Brain microvascular endothelial cell (primary cell): ENCODE data around the gene C6orf15.
A peak's percentile ranks its signal among the peaks of the same experiment; 100 is the strongest.

Experiments
- DNase-seq: peaks from one replicate; pipeline ENCODE4 v3.0.0-alpha.2; 2020
- H3K27ac ChIP-seq: fragments of 250-450 bp; sonication (Bioruptor Pico); 2 replicates; pipeline ENCODE4 v1.5.1; 2020; ENCODE audit warnings: mild to moderate bottlenecking, moderate library complexity
- H3K27me3 ChIP-seq: fragments of 250-450 bp; sonication (Bioruptor Pico); replicated peaks from 2 replicates; pipeline ENCODE4 v1.5.1; 2020; ENCODE audit warnings: mild to moderate bottlenecking
- H3K36me3 ChIP-seq: fragments of 250-450 bp; sonication (Bioruptor Pico); replicated peaks from 2 replicates; pipeline ENCODE4 v1.5.1; 2020; ENCODE audit warnings: mild to moderate bottlenecking
- H3K4me3 ChIP-seq: 2 replicates; pipeline ENCODE4 v1.5.1; 2011; ENCODE audit warnings: low read depth, mild to moderate bottlenecking, control low read depth, low read length, moderate library complexity
- in situ Hi-C: cut with HindIII; loops from 2 replicates; pipeline ENCODE4 v1.10.0; 2017; ENCODE audit warnings: low sequenced_read_pairs, low pct_ligation_motif_present
- TF ChIP-seq, protein P1 (sequence below): IDR thresholded peaks from 2 replicates; pipeline ENCODE4 v1.5.1; 2011; ENCODE audit warnings: low read depth, mild to moderate bottlenecking, moderate library complexity, low read length, control low read depth, inconsistent platforms; ENCODE audit errors: missing control alignments

The C6orf15 gene

DNA sequence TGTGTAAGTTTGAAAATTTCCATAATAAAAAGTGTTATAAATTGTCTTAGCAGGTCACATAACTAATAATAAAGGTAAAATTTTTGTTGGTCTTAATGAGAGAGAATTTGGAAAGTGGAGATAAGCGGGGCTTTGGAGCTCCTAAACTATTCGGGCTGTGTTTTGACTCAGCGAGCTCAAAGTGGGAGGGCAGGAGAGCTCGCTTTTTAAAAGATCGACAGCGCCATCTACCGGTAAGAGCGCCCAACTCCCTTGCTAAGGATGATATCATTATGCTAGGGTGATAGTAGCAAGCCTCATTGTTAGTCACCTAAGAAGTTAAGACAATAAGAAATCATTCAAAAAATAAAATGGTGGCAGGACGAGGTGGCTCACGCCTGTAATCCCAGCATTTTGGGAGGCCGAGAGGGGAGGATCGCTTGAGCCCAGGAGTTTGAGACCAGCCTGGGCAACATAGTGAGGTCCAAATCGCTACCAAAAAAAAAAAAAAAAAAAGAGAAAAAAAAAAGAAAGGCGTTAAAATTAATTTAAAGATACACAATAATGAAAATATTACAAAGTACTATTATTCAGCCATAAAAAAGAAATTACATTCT is 24.8 kb downstream of the C6orf15 start:
- Histone ChIP-seq H3K4me3 (peak overlapping the region; percentile 20), H3K27ac (peak overlapping the region; percentile 76), H3K36me3 (no peaks in the 10 kb centered on the region), H3K27me3 (no peaks in the 10 kb centered on the region)
- peak; percentile 93 for DNase-seq
- in situ Hi-C loops, result no loop called here
- TF ChIP-seq, protein P1, sequence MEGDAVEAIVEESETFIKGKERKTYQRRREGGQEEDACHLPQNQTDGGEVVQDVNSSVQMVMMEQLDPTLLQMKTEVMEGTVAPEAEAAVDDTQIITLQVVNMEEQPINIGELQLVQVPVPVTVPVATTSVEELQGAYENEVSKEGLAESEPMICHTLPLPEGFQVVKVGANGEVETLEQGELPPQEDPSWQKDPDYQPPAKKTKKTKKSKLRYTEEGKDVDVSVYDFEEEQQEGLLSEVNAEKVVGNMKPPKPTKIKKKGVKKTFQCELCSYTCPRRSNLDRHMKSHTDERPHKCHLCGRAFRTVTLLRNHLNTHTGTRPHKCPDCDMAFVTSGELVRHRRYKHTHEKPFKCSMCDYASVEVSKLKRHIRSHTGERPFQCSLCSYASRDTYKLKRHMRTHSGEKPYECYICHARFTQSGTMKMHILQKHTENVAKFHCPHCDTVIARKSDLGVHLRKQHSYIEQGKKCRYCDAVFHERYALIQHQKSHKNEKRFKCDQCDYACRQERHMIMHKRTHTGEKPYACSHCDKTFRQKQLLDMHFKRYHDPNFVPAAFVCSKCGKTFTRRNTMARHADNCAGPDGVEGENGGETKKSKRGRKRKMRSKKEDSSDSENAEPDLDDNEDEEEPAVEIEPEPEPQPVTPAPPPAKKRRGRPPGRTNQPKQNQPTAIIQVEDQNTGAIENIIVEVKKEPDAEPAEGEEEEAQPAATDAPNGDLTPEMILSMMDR, result peak; percentile 80

DNA sequence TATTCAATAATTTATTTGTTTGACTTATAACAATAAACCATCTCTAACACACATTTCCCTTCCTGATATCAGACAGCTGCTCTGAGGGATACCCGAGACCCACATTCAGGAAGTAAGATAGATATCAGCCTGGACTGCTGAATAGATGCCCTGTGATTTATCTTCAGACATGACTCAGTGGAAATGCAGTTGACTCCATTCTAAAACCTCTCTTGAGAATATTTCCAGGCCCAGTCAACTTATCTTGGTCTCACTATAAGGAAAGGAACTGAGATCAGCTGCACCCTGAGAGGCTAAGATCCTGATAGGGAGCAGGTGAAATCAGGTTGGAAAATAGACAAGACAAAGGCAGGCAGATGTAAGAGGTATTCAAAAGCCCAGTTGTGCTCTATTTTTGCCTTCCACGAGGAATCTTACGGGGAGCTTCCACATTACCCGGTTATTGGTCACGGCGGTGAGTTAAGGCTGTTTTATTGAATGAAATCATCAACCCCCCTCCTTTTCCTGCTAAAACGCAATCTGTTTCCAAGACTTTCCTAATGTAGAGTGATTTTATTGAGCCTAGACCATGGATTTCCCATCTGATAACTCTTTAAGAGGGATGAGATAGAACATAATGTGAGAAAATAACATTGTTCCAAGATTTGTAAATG is 25.5 kb downstream of the C6orf15 start:
- no peaks in the 10 kb centered on the region for H3K27me3 ChIP-seq
- peak overlapping the region; percentile 76 for H3K27ac ChIP-seq
- in situ Hi-C loops, result no loop called here
- TF ChIP-seq, protein P1, result no peak
- peak; percentile 82 for DNase-seq
- peak overlapping the region; percentile 20 for H3K4me3 ChIP-seq
- H3K36me3 ChIP-seq, result no peaks in the 10 kb centered on the region

DNA sequence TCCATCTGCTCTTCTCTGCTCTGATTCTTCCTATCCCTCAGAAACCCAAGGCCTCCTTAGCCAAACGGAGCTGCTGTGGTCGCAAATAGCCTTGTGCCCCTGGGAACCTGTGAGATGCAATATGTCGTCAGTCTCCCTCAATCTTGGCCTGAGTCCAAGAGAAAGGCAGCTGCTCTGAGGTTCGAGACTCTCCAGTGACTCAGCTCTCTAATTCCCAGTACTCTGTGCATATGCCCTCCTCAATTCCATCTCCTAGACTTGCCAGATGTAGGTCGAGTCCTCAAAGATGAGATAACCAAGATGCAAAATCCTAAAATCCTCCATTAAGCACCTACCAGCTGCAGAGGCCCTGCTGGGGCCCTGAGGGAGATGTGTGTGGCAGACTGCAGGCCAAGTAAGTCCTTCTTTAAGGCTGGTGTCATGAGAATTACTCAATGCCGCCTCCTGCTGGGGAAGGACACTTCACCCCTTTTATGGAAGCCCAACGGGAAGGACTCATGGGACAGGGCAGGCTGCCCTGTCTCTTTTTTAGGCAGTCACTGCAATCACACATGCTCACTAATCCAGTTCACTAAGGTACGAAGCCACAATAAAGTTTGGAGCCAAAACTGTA is 28.5 kb downstream of the C6orf15 start:
- H3K27me3 ChIP-seq, result no peaks in the 10 kb centered on the region
- in situ Hi-C loops, result no loop called here
- peak; percentile 85 for DNase-seq
- H3K4me3 ChIP-seq, result no peak overlapping the region
- TF ChIP-seq, protein P1, result peak; percentile 68
- H3K36me3 ChIP-seq, result no peaks in the 10 kb centered on the region
- peak overlapping the region; percentile 63 for H3K27ac ChIP-seq

DNA sequence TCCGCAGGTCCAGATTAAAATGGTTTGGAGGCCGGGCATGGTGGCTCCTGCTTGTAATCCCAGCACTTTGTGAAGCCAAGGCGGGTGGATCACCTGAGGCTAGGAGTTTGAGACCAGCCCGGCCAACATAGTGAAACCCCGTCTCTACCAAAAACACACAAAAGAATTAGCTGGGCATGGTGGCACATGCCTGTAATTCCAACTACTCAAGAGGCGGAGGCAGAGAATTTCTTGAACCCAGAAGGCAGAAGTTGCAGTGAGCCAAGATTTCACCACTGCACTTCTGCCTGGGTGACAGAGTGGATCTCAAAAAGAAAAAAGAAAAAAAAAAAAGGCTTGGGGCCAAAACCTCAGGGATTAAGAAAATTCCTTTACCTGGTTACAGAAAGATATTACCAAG is 30.5 kb downstream of the C6orf15 start:
- no peaks in the 10 kb centered on the region for H3K36me3 ChIP-seq
- no peak for DNase-seq
- H3K4me3 ChIP-seq, result no peak overlapping the region
- TF ChIP-seq, protein P1, result no peak
- in situ Hi-C loops, result no loop called here
- H3K27ac ChIP-seq, result no peak overlapping the region
- no peaks in the 10 kb centered on the region for H3K27me3 ChIP-seq

DNA sequence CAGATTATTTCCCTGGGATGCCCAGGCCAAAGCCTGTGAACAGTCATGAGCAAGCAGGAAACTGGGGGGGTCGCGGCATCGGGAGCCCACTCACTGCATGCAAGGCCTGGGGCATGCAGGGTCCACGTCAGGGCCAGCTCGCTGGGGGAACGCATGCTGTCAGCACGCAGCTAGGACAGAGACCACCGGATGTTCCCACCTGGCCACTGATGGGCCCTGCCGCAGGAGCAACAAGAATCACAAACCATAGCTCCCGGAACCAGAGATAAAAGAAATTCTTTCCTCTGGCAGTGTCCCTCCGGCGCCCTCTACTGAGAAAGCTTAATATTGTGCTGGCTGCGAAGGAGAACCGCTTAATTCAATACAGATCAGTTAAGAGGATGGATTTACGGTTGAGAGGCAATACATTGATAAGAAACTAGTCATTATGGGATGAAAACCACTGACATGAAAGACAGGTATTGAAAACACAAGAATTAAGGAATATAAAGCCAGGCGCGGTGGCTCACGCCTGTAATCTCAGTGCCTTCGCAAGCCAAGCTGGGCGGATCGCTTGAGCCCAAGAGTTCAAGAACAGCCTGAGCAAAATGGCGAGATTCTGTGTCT is 32.6 kb downstream of the C6orf15 start:
- in situ Hi-C loops, result no loop called here
- no peak overlapping the region for H3K27ac ChIP-seq
- peak; percentile 61 for DNase-seq
- peak overlapping the region; percentile 33 for H3K4me3 ChIP-seq
- H3K27me3 ChIP-seq, result no peaks in the 10 kb centered on the region
- no peaks in the 10 kb centered on the region for H3K36me3 ChIP-seq
- TF ChIP-seq, protein P1, result peak; percentile 88
